Fibroblast of pulmonary artery (primary cell): ENCODE data around the gene LRRK2.

Experiments used
- DNase-seq: peaks from one replicate; pipeline ENCODE4 v3.0.0-alpha.2; 2010; ENCODE audit warnings: low read depth
- H3K4me3 ChIP-seq: replicated peaks from 2 replicates; pipeline ENCODE4 v1.5.1; 2011; ENCODE audit warnings: low read depth, mild to moderate bottlenecking, control low read depth, low read length, moderate library complexity
- CTCF ChIP-seq: IDR thresholded peaks from 2 replicates; pipeline ENCODE4 v1.5.1; 2011; ENCODE audit warnings: mild to moderate bottlenecking, control low read depth, low read length, inconsistent platforms; ENCODE audit errors: missing control alignments

LRRK2 gene

GRCh38 chr12:40312982-40313576 lies 88.3 kb downstream of the LRRK2 start:
- TF ChIP-seq CTCF = peak; percentile 55
- no peak overlapping the region for H3K4me3 ChIP-seq
- DNase-seq = peak; percentile 57

GRCh38 chr12:40313928-40314327 lies 89.1 kb downstream of the LRRK2 start:
- no peak overlapping the region for H3K4me3 ChIP-seq
- no peak for TF ChIP-seq CTCF

GRCh38 chr12:40314927-40315326 lies 90.1 kb downstream of the LRRK2 start:
- no peak for TF ChIP-seq CTCF
- no peak for DNase-seq
- no peak overlapping the region for H3K4me3 ChIP-seq

More at GRCh38 chr12:40313928-40314327, 89.1 kb downstream of the LRRK2 start:
- DNase-seq = no peak

GRCh38 chr12:40315375-40315774 lies 90.6 kb downstream of the LRRK2 start:
- no peak for DNase-seq
- H3K4me3 ChIP-seq = no peak overlapping the region
- no peak for TF ChIP-seq CTCF

GRCh38 chr12:40324261-40324660 lies 99.5 kb downstream of the LRRK2 start:
- TF ChIP-seq CTCF = no peak
- no peak for DNase-seq
- H3K4me3 ChIP-seq = no peak overlapping the region

GRCh38 chr12:40325349-40325960 lies 100.7 kb downstream of the LRRK2 start:
- TF ChIP-seq CTCF = peak; percentile 51
- peak; percentile 7 for DNase-seq
- no peak overlapping the region for H3K4me3 ChIP-seq

- TF ChIP-seq CTCF = no peak
- no peak overlapping the region for H3K4me3 ChIP-seq
- DNase-seq = no peak
Observed at GRCh38 chr12:40327535-40327934, 102.7 kb downstream of the LRRK2 start.
